ENCODE measurements around the gene SHISAL2B. TPM values are rescaled to one million over a fixed set of nuclear protein-coding genes. Genes with fewer than 3 reads are reported as not detected.
A peak's percentile ranks its signal among the peaks of the same experiment; 100 is the strongest.

Gene SHISAL2B
- total RNA-seq, 3 donors from 2014 or later (not counting 1 experiment from before 2014, with no cell fraction given) = not detected

DNA sequence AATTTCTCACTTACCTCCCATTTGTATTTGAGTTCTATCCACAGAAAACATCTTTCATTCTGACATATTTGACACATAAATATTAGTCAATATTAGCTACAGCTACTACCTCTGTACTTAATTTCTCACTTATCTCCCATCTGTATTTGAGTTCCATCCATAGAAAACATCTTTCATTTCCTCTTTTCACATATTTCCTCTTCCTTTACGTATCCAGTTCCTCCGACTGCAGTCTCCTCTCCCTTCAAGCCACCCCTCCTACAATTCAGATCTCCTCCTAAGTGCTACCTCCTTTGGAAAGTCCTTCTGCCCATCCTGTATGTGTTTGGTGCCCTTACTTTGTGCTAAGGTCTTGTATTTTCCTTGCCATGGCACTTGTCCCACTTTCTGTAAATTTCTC, 76.6 kb downstream of the SHISAL2B start:
- Mint-ChIP-seq H3K4me1 (peaks cover 38 to 52% of the 10 kb centered on the region in 2 donors), H3K36me3 (no peaks in the 10 kb centered on the region), H3K27ac (peak overlapping the region in 1 of 2 donors; percentile 95), H3K27me3 (ENCODE audit: low read depth in 2 of 2) (no peaks in the 10 kb centered on the region), H3K4me3 (peak overlapping the region; percentile 35), H3K9me3 (no peaks in the 10 kb centered on the region)
- TF ChIP-seq, protein P1, sequence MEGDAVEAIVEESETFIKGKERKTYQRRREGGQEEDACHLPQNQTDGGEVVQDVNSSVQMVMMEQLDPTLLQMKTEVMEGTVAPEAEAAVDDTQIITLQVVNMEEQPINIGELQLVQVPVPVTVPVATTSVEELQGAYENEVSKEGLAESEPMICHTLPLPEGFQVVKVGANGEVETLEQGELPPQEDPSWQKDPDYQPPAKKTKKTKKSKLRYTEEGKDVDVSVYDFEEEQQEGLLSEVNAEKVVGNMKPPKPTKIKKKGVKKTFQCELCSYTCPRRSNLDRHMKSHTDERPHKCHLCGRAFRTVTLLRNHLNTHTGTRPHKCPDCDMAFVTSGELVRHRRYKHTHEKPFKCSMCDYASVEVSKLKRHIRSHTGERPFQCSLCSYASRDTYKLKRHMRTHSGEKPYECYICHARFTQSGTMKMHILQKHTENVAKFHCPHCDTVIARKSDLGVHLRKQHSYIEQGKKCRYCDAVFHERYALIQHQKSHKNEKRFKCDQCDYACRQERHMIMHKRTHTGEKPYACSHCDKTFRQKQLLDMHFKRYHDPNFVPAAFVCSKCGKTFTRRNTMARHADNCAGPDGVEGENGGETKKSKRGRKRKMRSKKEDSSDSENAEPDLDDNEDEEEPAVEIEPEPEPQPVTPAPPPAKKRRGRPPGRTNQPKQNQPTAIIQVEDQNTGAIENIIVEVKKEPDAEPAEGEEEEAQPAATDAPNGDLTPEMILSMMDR (IDR thresholded peaks at IDR 0.05) = no peak
- 81% methylated on average over 2 of the region's 2 CpGs for WGBS (ENCODE audit: insufficient coverage)
- H3K27ac ChIP-seq (ENCODE audit: low read length) = no peak overlapping the region
- H3K9me3 ChIP-seq (ENCODE audit: control insufficient read depth, insufficient read depth, low read length) = no peaks in the 10 kb centered on the region
- no peak overlapping the region for H3K4me3 ChIP-seq (ENCODE audit: low read length)
- H3K4me1 ChIP-seq (ENCODE audit: control insufficient read depth, insufficient read depth, low read length) = peaks cover 18% of the 10 kb centered on the region
- no peaks in the 10 kb centered on the region for H3K36me3 ChIP-seq (ENCODE audit: control insufficient read depth, insufficient read depth, low read length)
- no peaks in the 10 kb centered on the region for H3K27me3 ChIP-seq (ENCODE audit: control insufficient read depth, insufficient read depth, low read length)
- ATAC-seq (no peak), DNase-seq (no peak)
- intact Hi-C loops (cut with micrococcal nuclease) = loop anchor here (5.0 kb wide), 2 partner anchors 270 to 795 kb away; partner anchors contain the start of genes CENPK and PPWD1

Other genes with a start within 250 kb of the SHISAL2B start
- gene RGS7BP, start 184.5 kb upstream of the SHISAL2B start, total RNA-seq = not detected
- gene SREK1IP1, start 78.2 kb downstream of the SHISAL2B start, total RNA-seq = 10 to 100 TPM; 20.2 to 28.0 (median 24.4) TPM
- 10 to 100 TPM; 21.6 to 26.3 (median 25.7) TPM for gene CWC27, start 78.4 kb downstream of the SHISAL2B start, total RNA-seq